ENCODE results near the gene C10orf95.

C10orf95 gene

DNA sequence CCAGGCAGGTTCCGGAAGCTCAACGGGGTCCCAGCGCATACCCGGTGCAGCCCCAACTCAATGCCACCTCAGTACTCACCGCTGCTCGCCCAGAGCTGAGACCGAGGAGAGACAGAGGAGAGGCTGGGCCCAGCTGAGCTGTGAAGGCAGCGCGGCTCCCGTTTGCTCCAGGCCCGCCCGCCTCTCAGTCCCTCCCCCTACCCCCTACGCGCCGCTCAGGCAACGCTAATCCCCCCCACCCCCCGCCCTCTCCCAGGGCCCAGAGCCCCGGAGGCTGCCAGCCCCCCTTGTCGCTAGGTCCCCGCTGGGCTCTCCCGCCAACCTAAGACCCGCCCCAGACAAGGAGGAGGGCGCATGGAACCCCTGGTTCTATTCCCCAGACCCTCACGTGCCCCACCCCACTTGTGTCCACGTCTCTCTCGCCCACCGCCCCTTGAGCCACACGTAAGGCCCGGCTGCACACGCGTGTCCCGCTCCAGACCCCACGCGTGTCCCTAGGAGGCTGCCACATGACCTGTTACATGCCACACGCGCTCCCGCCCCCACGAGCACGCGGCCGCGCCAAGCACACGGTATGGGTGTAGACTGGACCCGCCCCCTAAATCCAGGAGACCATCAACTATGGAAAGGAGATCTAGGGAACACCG, 32.6 kb downstream of the C10orf95 start, which contains the start of gene PSD:
Gene PSD, minus strand, starts transcription at position 164 of the 647 bp plus-strand sequence. CDS start 1,747 bp downstream, outside the sequence.
- DNase-seq (ENCODE audit: low read depth in 2 of 3, low spot score in 1 of 3), result no peak

DNA sequence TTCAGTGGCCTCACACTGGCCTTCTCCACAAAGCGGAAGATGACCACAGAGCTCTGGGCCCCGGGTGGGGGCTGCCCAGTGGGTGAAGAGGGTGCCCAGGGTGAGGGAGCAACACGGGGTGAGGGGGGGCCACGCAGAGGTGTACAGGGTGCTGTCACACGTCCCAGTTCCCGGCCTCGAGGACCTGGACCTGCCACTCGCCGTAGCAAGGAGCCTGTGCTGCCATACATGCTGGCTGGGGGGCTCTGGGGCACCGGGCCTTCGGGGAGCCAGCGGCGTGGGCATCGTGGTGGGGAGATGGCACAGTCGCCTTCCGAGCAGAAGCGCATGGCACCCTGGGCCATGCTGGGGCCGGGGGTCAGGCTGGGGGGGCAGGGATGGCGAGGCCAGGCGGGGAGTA, 34.6 kb downstream of the C10orf95 start:
- no peak for DNase-seq (ENCODE audit: low read depth in 2 of 3, low spot score in 1 of 3)

DNA sequence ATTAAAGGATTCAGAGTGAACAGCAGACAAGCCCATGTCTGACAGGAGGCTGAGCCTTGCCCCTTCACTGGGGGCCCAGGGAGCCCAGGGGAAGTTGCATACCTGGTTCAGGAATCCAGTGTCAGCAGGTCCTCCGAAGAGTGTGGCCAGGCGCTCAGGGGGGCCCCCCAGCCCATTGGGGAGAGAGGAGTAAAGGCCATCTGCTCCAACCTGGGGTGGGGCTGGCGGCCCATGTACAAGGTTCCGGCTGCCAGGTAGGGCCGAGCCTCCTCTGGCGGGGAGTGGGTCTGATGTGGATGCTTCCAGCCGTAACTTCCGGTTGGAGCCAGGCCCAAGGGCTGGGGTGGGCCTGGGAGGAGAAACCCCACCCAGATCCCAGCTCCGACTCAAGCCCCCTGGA, 35.1 kb downstream of the C10orf95 start:
- DNase-seq (ENCODE audit: low read depth in 2 of 3, low spot score in 1 of 3), result no peak

DNA sequence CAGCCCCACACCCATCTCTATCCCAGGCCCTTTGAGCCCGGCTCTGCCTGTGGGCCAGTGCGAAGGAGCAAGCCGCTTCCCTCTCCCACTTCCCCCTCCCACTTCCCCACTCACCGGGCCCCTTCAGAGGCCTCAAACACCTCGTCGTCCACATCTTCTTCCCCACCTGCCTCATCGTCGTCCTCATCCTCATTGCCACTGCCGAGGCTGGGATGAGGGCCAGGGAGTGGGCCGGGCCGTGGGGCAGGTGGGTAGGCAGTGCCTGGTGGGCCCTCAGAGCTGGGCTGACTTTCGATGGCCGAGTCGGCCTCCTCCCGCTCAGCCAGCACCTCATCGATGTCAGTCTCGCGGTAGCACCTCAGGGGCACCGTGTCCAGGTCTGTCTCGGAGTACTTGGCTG, 36.6 kb downstream of the C10orf95 start:
- no peak for DNase-seq (ENCODE audit: low read depth in 2 of 3, low spot score in 1 of 3)

DNA sequence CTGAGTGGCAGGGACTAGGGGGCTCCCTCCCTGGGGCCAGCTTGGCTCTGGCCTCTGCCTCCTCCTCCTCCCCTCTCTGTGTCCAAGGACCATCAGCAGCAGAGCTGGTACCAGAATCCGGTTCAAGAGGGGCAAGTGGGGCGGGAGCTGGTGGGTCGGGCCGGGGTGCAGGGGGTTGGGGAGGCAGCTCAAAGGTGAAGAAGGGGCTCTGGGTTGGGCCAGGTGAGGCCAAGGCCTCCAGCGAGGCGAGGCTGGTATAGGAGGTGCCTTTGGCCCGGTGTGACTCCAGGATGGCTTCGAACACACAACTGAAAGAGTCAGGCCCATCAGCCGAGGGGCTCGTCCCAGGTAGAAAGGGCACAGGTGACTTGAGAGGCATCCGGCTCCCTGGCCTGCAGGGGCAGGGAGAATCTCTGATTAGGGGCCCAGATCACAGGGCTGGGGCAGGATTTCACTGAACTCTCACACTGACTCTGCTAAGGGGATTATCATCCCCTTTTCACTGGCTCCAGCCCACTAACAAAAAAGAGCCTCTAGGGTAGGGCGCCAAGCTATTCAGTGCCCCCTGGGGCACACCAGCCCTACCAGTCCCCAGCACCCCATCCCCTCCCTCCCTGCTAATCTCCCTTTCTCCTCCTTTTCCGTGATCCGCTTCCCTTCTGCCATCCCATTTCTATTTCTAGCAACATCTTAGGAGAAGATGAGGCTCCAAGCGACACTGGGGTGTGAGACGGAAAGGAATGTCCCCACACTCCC, 37.4 kb downstream of the C10orf95 start:
- DNase-seq (ENCODE audit: low read depth in 2 of 3, low spot score in 1 of 3), result no peak

DNA sequence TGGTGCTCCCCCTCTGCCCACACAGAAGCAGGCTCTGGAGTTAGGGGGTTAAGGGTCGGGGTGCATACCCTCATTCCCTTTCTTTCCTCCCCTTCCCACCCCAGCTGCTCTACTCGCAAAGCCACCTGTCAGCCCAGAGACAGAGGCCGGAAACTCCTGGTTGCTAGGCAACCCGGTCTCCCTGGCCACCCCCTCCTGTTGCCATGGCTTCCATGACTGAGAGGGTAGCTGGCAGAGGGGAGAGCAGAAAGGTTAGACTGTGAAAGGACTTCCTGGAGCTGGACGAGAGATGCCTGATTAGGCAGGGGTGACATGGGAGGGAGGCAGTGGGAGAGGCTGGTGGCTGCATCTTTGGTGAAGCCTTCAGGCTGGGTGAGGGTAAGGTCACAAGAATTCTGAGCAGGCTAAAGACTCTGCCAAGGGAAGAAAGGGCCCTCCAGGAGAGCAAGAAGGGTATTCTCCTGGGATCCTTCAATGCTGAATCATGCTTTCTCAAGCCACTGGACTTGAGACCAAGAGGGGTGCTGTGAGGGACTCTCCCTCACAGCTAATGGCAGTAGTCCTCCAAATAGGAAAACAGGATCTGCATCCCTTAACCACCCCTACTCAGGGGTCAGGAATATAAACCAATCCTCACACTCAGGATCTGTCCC, 38.2 kb downstream of the C10orf95 start:
- no peak for DNase-seq (ENCODE audit: low read depth in 2 of 3, low spot score in 1 of 3)

DNA sequence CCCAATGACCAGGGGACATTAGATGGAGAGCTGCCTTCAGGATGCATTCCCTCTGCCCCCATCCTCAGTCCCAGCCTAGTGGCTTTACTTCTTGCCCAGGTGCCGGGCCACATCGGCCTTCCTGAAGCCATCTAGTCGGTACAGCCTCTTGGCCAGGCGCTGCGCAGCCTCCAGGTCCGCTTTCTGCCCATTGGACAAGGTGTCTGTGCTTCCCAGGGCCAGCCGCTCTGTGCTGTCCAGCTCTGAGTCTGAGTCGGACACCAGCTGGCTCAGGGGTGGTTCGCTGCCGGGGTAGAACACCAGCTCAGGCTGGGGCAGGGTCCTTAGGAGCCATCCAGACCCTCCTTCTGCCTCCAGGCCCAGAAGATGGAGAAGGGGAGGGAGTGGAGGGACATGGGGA, 39.0 kb downstream of the C10orf95 start:
- no peak for DNase-seq (ENCODE audit: low read depth in 2 of 3, low spot score in 1 of 3)

DNA sequence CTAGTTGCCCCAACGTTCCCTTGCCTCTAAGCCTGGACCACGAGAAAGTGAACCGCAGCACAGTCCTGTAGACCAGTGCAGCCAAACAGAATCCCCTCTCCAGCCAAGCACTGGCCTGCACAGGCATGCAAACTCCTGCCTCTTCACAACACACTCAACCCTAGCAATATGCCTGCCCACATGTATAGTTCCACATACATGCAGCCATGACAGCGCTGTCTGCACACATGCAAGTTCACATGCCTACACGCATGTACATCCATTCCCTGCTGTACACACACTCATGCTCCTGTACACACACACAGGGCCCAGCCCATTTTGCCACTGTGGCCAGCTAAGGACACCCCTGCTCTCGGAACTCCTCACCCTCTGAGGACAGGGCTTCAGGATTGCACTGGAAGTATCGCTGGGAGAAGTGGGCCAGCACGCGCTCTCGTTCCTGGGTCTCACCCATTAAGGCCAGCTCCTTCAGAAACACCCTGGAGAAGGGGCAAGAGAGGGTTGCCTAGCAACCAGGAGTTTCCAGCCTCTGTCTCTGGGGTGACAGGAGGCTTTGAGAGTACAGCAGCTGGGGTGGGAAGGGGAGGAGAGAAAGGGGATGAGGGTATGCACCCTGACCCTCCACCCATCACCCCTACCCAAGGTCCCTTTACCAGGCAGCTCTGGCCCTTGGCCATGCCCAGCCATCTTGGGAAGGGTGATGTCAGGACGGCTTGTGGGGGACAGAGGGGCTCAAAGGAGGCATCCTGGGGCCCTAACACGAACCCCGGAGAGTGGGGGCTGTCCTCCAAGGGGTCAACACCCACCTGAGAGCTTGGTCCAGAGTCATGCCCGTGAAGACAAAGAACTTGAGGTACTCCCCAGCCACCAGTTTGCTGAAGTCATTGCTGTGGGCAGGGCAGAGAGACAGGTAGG, 39.7 kb downstream of the C10orf95 start:
- DNase-seq (ENCODE audit: low read depth in 2 of 3, low spot score in 1 of 3), result no peak

DNA sequence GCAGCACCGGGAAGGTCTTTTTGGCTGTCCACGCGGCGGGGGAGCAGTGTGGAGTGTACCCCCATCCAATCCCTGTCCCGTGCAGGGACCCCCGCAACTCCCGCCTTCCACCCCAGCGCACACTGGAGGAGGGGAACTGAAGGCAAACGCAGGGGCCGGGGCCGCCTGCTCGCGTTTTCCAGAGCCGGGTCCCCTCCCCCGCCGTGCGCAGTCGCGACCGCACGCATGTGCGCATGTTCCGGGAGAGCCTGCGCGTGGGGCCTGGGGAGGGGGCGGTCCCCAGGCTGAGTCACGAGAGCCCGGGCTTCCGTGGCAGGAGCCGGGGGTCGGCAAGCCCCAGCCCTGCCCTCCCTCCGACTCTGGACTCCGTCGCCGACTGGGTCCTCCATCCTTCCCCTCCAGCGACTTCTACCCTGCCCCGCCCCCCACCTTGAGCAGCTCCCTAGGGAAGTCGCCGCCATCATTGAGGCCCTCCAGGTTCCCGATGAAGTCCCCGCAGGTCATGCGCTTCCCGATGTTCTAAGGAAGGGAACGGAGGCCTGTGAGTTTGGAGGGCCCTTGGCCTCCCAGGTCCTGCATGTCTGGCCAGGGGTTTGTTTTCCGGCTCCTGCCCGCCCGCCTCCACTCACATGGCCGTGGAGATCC, 40.8 kb downstream of the C10orf95 start:
- DNase-seq (ENCODE audit: low read depth in 2 of 3, low spot score in 1 of 3), result peak in 1 of 3 donors; percentile 61

DNA sequence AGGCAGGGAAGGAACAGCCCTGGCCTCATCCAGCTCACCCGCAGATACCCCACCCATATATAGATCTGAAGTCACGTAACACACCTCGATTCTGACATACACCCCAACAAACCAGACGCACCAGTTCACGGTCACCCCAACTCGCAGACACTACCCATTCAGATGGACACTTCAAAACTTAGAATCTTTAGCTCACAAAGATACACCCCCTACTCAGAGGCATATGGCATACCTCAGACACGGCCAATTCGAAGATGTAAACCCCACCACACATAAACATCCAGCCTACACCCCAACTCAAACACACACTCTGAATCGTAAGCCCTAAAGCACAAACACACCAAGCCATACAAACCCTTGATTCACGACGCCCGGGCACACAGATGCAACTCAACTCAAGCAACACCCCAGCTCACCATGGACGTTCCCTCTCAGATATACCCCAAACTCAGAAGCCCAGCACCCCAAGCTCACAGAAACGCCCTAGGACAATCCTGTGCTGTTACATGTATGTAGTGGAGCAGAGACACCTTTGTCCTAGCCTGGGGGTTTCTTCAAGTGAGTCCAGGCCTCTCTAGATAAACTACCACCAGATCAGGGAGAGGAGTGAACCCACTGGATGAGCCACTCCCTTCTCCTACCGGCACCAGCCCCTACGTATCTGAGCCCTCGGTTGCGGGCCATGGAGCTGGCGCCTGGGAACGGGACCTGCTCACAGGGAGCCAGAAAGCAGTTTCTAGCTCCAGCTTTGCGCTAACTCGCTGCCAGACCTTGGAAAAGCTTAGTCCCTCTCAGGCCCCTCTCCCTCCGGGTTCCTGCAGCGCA, 41.5 kb downstream of the C10orf95 start:
- DNase-seq (ENCODE audit: low read depth in 2 of 3, low spot score in 1 of 3), result no peak

DNA sequence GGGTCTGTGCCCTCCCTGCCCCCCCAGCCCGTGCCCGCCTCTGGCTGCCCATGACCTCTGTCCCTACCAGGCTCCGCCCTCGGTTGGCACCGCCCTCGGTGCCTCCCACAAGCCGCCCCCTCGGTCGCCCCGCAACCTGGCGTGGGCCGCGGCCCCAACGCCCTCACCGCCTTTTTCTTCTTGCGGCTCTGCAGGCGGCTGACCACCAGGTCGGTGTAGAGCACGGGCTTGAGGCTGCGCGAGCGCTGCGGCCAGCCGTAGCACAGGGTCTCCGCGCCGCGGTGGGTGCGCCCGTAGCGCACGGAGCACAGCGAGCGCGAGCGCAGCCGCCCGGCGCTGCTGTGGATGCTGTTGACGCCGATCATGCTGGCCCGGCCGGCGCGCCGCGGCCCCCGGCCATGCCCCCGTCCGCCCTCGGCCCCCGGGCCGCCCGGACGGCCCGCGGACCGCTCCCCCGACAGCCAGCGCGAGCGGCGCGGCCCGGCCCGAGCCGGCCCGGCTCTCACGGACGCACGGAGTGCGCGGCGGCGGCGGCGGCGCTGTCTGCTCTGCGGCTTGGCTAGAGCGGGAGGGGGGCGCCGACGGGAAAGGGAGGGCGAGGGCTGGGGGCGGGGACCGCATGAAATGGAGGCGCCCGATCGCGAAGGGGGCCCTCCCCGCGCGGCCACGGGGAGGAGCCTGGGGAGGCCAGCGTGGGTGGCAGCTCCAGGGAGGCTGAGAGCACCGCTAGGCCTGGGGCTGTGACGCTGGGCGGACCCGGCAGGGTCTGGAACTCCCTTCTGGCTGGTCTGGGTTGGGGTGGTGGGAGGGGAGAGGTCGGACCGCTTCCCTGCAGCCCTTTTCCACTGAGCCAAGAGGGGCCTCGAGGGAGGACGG, 42.4 kb downstream of the C10orf95 start:
- peak; percentile 65 to 75 (median 71) for DNase-seq (ENCODE audit: low read depth in 2 of 3, low spot score in 1 of 3)

DNA sequence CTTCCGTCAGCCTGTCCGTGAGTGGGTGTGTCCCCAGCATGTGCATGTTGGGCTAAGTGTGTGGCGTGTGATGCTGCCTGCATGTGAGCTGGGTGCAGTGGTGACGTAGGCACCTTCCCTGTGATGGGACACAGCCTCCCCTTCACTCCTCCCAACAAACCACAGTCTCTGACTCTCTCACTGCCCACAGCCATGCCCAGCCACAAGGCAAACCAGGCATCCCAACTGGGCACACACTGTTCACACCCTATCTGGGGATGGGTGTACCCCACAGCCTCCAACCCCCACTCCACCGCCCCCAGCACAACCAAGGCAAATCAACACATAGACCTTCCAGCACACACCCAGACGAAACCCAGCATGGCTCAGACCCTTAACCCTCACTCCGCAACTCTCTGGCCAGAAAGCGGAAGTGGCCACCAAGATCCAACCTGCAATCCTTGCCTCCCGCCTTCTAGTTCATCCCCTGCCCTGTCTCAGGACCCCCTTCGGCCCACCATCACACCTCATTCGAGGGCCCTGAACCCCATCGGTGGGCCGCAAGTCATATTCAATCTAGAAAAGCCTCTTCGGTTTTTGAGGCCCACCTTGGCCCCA, 43.1 kb downstream of the C10orf95 start:
- no peak for DNase-seq (ENCODE audit: low read depth in 2 of 3, low spot score in 1 of 3)

DNA sequence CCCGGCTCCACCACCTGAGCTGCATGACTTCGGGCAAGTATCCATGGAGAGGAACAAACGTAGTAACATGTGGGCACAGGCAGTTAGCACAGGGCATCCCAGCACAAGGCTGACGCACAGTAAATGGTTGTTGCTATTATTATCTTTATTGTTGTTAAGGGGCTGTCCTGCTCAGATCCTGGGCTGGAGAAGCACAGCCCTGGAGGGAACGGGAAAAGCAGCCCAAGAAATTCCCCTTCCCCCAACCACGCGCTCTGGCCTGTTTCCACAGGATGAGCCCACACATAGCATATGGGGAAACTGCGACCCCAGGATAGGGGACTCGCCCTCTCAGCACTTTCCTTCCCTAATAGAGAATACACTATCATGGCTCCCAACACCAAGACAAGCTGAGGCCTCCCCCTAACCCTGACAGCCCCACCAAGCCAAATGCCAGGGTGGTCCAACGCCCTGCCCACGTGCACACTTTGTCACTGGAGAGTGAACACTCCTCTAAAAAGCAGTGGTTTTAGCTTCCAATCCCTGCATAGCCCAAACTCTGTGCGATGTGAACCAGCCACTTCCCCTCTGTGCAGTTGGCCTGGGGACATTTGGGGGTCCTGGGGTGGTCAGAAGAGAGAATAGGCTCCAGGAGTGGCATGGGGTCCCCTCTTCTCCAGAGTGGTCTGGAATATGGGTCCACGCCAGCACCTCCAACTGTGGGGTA, 43.8 kb downstream of the C10orf95 start:
- no peak for DNase-seq (ENCODE audit: low read depth in 2 of 3, low spot score in 1 of 3)

DNA sequence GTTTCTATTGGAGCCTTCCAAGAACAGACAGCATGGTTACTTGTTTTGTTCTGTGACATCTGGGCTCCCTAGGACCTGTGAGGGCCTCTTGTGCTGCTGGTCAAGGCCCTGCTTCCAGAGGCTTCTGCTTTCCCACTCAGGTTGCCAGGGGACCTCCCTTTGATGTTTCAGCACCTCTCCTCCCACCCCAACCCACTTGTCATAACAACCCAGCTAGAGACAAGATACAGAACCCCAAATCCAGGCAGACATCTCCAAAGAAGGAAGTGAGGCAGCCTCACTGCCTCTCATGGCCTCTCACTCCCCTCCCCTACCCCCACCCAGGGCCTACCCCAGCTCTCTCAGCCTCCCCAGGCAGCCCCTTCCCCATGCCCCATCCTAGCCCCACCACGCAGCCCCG, 44.5 kb downstream of the C10orf95 start:
- DNase-seq (ENCODE audit: low read depth in 2 of 3, low spot score in 1 of 3), result no peak

DNA sequence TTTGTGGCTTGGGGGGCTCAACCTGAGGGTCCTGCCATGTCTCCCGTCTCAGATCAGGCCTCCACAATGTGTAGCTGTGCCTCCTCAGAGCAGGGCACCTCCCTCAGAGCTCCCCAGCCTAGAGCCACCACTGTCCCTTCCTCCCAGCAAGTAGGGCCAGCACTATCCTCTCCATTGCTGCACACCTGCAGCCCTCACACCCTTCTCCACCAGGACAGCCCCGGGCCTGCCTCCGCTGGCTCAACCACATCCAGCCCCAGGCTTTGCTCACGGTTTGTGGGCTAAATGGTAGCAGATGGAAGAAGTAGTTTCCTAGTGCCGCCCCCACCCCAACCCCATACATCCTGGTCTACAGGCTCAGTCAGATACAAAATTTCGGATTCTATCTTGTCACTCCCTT, 45.7 kb downstream of the C10orf95 start:
- DNase-seq (ENCODE audit: low read depth in 2 of 3, low spot score in 1 of 3), result no peak

DNA sequence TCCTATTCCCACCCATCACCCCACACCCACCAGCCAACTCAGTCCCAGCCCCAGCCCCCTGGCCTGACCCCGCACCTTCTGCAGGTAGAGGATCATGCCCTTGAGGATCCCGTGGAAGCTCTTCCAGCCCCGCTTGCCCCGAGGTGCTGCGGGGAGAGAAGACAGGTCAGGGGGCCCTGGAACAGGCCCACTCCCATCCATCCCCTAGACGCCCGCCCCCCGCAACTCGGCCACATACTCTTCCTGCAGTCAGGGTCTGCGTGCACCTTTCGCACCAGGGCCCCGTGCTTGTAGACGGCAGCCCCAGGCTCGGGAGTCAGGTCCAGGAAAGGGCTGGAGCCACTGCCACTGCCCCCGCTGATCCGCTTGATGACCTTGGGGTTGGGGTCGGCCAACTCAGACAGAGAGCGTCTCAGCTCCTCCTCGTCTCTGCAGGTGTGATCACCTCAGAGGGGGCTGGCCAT, 46.2 kb downstream of the C10orf95 start:
- DNase-seq (ENCODE audit: low read depth in 2 of 3, low spot score in 1 of 3), result no peak

DNA sequence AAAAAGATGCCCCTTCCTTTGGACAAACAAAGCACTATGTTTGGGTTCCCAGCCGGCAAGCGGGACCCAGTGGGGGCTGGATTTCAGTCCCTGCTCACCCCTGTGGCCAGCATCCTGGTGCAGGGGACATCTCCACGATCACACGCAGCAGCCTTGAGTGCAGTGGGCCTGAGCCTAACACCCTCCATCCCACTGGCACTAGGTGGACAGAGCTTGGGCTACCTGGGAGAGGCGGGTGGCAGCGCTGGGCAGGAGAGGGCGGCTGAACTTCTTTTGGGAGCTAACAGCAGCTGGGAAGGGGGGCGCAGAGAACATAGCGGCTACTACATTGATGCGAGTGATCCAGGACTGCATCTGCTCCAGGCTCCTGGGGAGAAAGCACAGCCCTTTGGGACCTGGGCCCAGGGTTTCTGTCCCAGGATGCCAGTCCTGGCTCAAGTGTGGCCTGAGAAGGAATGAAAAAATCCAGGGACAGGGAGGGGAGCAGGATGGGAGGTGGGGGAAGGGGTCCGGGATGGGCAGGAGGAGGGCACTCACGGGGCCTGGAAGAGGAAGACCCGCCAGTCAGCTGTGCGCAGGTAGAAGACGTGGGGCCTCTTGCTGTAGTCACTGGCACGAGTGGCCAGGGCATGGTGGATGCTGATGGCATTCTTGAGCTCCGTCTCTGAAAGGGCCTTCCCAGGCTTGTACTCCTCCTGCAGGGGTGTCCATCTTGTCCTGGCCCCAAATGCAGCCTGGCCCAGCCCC, 46.8 kb downstream of the C10orf95 start:
- DNase-seq (ENCODE audit: low read depth in 2 of 3, low spot score in 1 of 3), result no peak

Measured in stimulated activated CD4-positive, alpha-beta T cell treated with anti-CD3 and anti-CD28 coated beads, Interleukin-12 subunit alpha, Interleukin-12 subunit beta, amount 100 ng/mL, for 48 hours (primary cell).